ENCODE results near the gene TUBB.

TUBB gene

DNA sequence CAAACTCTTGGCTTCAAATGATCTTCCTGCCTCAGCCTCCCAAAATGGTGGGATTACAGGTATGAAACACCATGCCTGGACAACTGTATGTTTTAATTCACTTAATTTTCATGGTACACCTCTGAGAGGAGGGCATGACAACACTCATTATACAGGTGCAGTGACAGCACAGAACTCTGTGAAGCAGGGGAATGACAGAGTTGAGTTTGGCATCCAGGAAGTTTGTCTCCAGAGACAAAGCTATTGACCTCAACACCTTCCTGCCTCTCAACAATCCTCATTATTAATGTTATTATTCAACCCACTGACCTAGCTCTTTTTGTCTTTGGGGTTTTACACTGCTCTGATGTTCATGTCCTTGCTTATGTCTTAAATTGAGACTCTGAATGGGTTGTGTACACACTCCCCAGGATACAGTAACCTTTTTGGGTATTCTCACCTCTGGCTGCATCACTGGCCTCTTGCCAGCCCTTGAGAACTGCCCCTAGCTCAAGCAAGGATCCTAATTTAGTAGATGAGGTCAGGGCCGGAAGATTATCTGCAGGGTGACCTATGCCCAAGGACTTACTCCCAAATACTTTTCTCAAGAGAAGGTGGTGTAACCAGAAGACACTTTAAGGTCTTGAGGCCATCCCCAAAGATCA lies 37.2 kb downstream of the TUBB start:
- H3F3A ChIP-seq (ENCODE audit: low read depth): no peaks in the 10 kb centered on the region
- H3K4me1 ChIP-seq (ENCODE audit: insufficient read depth, low read length, poor library complexity, severe bottlenecking): no peaks in the 10 kb centered on the region
- no peak overlapping the region for H3K4me2 ChIP-seq (ENCODE audit: low read depth, low read length, poor library complexity, severe bottlenecking)
- H3K36me3 ChIP-seq (ENCODE audit: insufficient read depth, low read length): no peaks in the 10 kb centered on the region
- H3K9me2 ChIP-seq (replicated peaks; ENCODE audit: low read depth, low read length): no peaks in the 10 kb centered on the region
- TF ChIP-seq EZH2phosphoT487 (IDR thresholded peaks at IDR 0.05; ENCODE audit: borderline replicate concordance): no peak
- H3K27me3 ChIP-seq (ENCODE audit: insufficient read depth, low read length, poor library complexity, severe bottlenecking): no peaks in the 10 kb centered on the region
- no peaks in the 10 kb centered on the region for H3K79me2 ChIP-seq (ENCODE audit: insufficient read depth, low read length)
- no peaks in the 10 kb centered on the region for H3K9me3 ChIP-seq (ENCODE audit: insufficient read depth, low read depth, low read length)
- no peak overlapping the region for H3K9ac ChIP-seq (ENCODE audit: low read depth, low read length, poor library complexity, severe bottlenecking)
- H4K20me1 ChIP-seq (ENCODE audit: insufficient read depth, low read length, poor library complexity, severe bottlenecking): no peaks in the 10 kb centered on the region
- no peak overlapping the region for H2AFZ ChIP-seq (ENCODE audit: low read length)
- no peak overlapping the region for H3K4me3 ChIP-seq (ENCODE audit: low read length, poor library complexity, severe bottlenecking)

- Histone ChIP-seq H4K20me1 (ENCODE audit: insufficient read depth, low read length, poor library complexity, severe bottlenecking) (no peaks in the 10 kb centered on the region), H3F3A (ENCODE audit: low read depth) (no peaks in the 10 kb centered on the region), H3K9me3 (ENCODE audit: insufficient read depth, low read depth, low read length) (no peaks in the 10 kb centered on the region), H3K79me2 (ENCODE audit: insufficient read depth, low read length) (no peaks in the 10 kb centered on the region), H3K9ac (ENCODE audit: low read depth, low read length, poor library complexity, severe bottlenecking) (no peak overlapping the region), H3K9me2 (replicated peaks; ENCODE audit: low read depth, low read length) (no peaks in the 10 kb centered on the region), H3K4me1 (ENCODE audit: insufficient read depth, low read length, poor library complexity, severe bottlenecking) (peaks cover 11% of the 10 kb centered on the region), H3K36me3 (ENCODE audit: insufficient read depth, low read length) (no peaks in the 10 kb centered on the region), H2AFZ (ENCODE audit: low read length) (no peak overlapping the region), H3K4me2 (ENCODE audit: low read depth, low read length, poor library complexity, severe bottlenecking) (no peak overlapping the region), H3K27me3 (ENCODE audit: insufficient read depth, low read length, poor library complexity, severe bottlenecking) (no peaks in the 10 kb centered on the region), H3K4me3 (ENCODE audit: low read length, poor library complexity, severe bottlenecking) (no peak overlapping the region)
- TF ChIP-seq CTCF (conservative IDR thresholded peaks at IDR 0.05; ENCODE audit: low read length) (no peak), EZH2phosphoT487 (IDR thresholded peaks at IDR 0.05; ENCODE audit: borderline replicate concordance) (no peak)
Measured at GRCh38 chr6:30759575-30760239, 39.6 kb downstream of the TUBB start.

DNA sequence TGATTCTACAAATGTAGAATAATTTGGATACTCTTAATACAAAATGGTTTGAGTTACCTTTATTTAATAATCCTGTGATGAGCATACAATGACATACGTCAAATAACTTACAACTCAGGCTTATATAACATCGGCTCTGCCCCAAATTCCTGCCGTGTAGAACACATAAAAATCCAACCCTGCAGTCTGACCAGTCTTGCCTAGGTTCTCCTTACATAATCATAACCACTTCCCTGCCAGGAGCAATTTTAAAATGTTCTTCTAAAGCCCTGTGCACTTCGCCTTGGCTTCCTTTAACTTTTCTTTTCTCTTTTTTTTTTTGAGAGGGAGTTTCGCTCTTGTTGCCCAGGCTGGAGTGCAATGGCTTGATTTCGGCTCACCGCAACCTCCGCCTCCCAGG lies 40.4 kb downstream of the TUBB start:
- Histone ChIP-seq H3K79me2 (ENCODE audit: insufficient read depth, low read length) (no peaks in the 10 kb centered on the region), H2AFZ (ENCODE audit: low read length) (no peak overlapping the region), H3K4me3 (ENCODE audit: low read length, poor library complexity, severe bottlenecking) (no peak overlapping the region), H3K36me3 (ENCODE audit: insufficient read depth, low read length) (no peaks in the 10 kb centered on the region), H3K9me3 (ENCODE audit: insufficient read depth, low read depth, low read length) (no peaks in the 10 kb centered on the region), H3K9ac (ENCODE audit: low read depth, low read length, poor library complexity, severe bottlenecking) (no peak overlapping the region), H3K4me2 (ENCODE audit: low read depth, low read length, poor library complexity, severe bottlenecking) (no peak overlapping the region), H3K27me3 (ENCODE audit: insufficient read depth, low read length, poor library complexity, severe bottlenecking) (no peaks in the 10 kb centered on the region), H3K4me1 (ENCODE audit: insufficient read depth, low read length, poor library complexity, severe bottlenecking) (peaks cover 11% of the 10 kb centered on the region), H3F3A (ENCODE audit: low read depth) (no peaks in the 10 kb centered on the region), H4K20me1 (ENCODE audit: insufficient read depth, low read length, poor library complexity, severe bottlenecking) (no peaks in the 10 kb centered on the region), H3K9me2 (replicated peaks; ENCODE audit: low read depth, low read length) (no peaks in the 10 kb centered on the region)
- no peak for TF ChIP-seq CTCF (conservative IDR thresholded peaks at IDR 0.05; ENCODE audit: low read length)
- no peak for TF ChIP-seq EZH2phosphoT487 (IDR thresholded peaks at IDR 0.05; ENCODE audit: borderline replicate concordance)

Data from Loucy (cell line).